Trophoblast cell (in vitro differentiated cells and primary cell): Measurements from ENCODE around the gene SLC28A2.

ENCODE experiments used
- DNase-seq, 2 donors: peaks; one replicate each; pipeline ENCODE4 v3.0.0-alpha.2; 2016
- H2AFZ ChIP-seq: 2 replicates; pipeline ENCODE4 v1.6.1; 2013; ENCODE audit warnings: low read length, moderate library complexity, mild to moderate bottlenecking; ENCODE audit not compliant: insufficient read depth, poor library complexity
- H2AK5ac ChIP-seq: 2 replicates; pipeline ENCODE4 v1.6.1; 2013; ENCODE audit warnings: mild to moderate bottlenecking, low read length
- H2BK120ac ChIP-seq: 2 replicates; pipeline ENCODE4 v1.6.1; 2013; ENCODE audit warnings: low read length, mild to moderate bottlenecking, moderate library complexity; ENCODE audit not compliant: insufficient read depth, poor library complexity
- H2BK12ac ChIP-seq: 2 replicates; pipeline ENCODE4 v1.6.1; 2013; ENCODE audit warnings: mild to moderate bottlenecking, low read length, moderate library complexity
- H2BK5ac ChIP-seq: 2 replicates; pipeline ENCODE4 v1.6.1; 2013; ENCODE audit warnings: low read length, low read depth, moderate library complexity, mild to moderate bottlenecking; ENCODE audit not compliant: poor library complexity
- H3K14ac ChIP-seq: 2 replicates; pipeline ENCODE4 v1.6.1; 2013; ENCODE audit warnings: mild to moderate bottlenecking, low read length
- H3K18ac ChIP-seq: 2 replicates; pipeline ENCODE4 v1.6.1; 2013; ENCODE audit warnings: mild to moderate bottlenecking, low read length
- H3K23ac ChIP-seq: 2 replicates; pipeline ENCODE4 v1.6.1; 2013; ENCODE audit warnings: low read length
- H3K27ac ChIP-seq: 2 replicates; pipeline ENCODE4 v1.5.1; 2013; ENCODE audit warnings: low read depth, mild to moderate bottlenecking, inconsistent platforms, low read length, moderate library complexity
- H3K27me3 ChIP-seq: 2 replicates; pipeline ENCODE4 v1.6.1; 2013; ENCODE audit warnings: inconsistent platforms, mild to moderate bottlenecking, low read length, moderate library complexity; ENCODE audit not compliant: insufficient read depth
- H3K36me3 ChIP-seq, 2 experiments: 1 replicate in 1 of 2; 2 replicates in 1 of 2; pipeline ENCODE4 v1.6.1; 2013; ENCODE audit warnings: low read length in 2 of 2, mild to moderate bottlenecking in 2 of 2, moderate library complexity in 1 of 2; ENCODE audit not compliant: insufficient read depth in 2 of 2, control insufficient read depth in 1 of 2
- H3K4ac ChIP-seq: 2 replicates; pipeline ENCODE4 v1.6.1; 2013; ENCODE audit warnings: low read depth, mild to moderate bottlenecking, low read length, moderate library complexity
- H3K4me1 ChIP-seq, 2 experiments: 1 replicate in 1 of 2; 2 replicates in 1 of 2; pipeline ENCODE4 v1.6.1; 2013; ENCODE audit warnings: low read length in 2 of 2, mild to moderate bottlenecking in 2 of 2, moderate library complexity in 1 of 2; ENCODE audit not compliant: insufficient read depth in 2 of 2, control insufficient read depth in 1 of 2
- H3K4me2 ChIP-seq: 2 replicates; pipeline ENCODE4 v1.6.1; 2013; ENCODE audit warnings: inconsistent platforms, mild to moderate bottlenecking, low read length, moderate library complexity
- H3K4me3 ChIP-seq: 2 replicates; pipeline ENCODE4 v1.5.1; 2013; ENCODE audit warnings: mild to moderate bottlenecking, low read depth, low read length, inconsistent platforms
- H3K79me1 ChIP-seq: one replicate; pipeline ENCODE4 v1.6.1; 2013; ENCODE audit warnings: low read length
- H3K79me2 ChIP-seq: 2 replicates; pipeline ENCODE4 v1.6.1; 2013; ENCODE audit warnings: low read length, mild to moderate bottlenecking; ENCODE audit not compliant: control insufficient read depth, insufficient read depth, poor library complexity
- H3K9ac ChIP-seq: 2 replicates; pipeline ENCODE4 v1.6.1; 2013; ENCODE audit warnings: mild to moderate bottlenecking, low read length
- H3K9me3 ChIP-seq: 2 replicates; pipeline ENCODE4 v1.6.1; 2013; ENCODE audit warnings: low read depth, mild to moderate bottlenecking, control low read depth, inconsistent platforms, low read length; ENCODE audit not compliant: insufficient read depth
- H4K12ac ChIP-seq: 2 replicates; pipeline ENCODE4 v1.6.1; 2013; ENCODE audit warnings: low read depth, mild to moderate bottlenecking, low read length, moderate library complexity
- H4K8ac ChIP-seq: 2 replicates; pipeline ENCODE4 v1.6.1; 2013; ENCODE audit warnings: low read depth, mild to moderate bottlenecking, low read length, moderate library complexity
- H4K91ac ChIP-seq: one replicate; pipeline ENCODE4 v1.6.1; 2013; ENCODE audit warnings: low read depth, mild to moderate bottlenecking, low read length, moderate library complexity
- WGBS: extraction: QIAGEN DNeasy Blood & Tissue Kit; methylation state at CpG from one replicate; pipeline ENCODE4 v1.1.7; 2013; ENCODE audit warnings: missing lambda C conversion rate; ENCODE audit not compliant: insufficient read length, insufficient coverage; ENCODE audit errors: extremely low coverage; 5-methylcytosine and 5-hydroxymethylcytosine counted together

SLC28A2 gene

DNA sequence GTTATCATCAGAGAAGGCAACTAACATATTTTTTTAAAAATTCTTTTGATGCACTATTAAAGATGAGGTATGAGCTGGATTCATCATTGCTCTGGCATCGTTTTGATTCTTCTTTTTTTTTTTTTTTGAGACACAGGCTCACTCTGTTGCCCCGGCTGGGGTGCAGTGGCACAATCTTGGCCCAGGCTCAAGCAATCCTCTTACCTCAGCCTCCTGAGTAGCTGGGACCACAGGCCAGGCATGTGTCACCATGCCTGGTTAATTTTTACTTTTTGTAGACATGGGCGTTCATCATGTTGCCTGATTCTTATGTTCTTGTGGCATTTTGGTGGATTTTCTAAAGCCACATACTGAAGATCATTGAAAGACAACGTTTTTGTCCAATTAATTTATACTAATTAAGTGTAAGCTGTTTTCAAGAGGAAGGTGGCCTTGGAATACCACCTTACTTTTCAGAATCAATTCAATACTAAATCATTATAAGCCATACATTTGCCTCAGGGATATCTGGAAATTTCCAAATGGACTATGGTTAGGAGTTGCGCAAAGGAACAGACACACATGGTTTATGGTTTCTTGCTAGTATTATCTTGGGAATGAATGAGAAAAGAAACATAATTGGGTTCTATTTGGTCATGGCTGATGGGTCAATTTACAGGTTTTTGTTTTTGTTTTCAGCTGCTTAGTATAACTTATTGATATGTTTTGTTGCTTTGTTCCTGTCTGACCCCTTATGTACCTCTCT is 22.8 kb downstream of the SLC28A2 start:
- Histone ChIP-seq H3K18ac (no peak overlapping the region), H3K27me3 (no peaks in the 10 kb centered on the region), H2BK120ac (no peak overlapping the region), H3K9me3 (no peaks in the 10 kb centered on the region), H4K8ac (no peak overlapping the region), H2BK5ac (no peak overlapping the region), H3K27ac (no peak overlapping the region), H2AFZ (no peak overlapping the region), H3K36me3 (no peaks in the 10 kb centered on the region), H3K4me2 (no peak overlapping the region), H2BK12ac (no peak overlapping the region), H3K79me1 (peaks cover 2% of the 10 kb centered on the region), H3K4me1 (peaks cover 2 to 3% of the 10 kb centered on the region in 2 experiments), H3K9ac (no peak overlapping the region), H3K14ac (no peak overlapping the region), H3K23ac (no peak overlapping the region), H2AK5ac (no peak overlapping the region), H4K91ac (no peak overlapping the region), H4K12ac (no peak overlapping the region), H3K79me2 (peaks cover 2% of the 10 kb centered on the region), H3K4me3 (no peak overlapping the region), H3K4ac (no peak overlapping the region)
- WGBS: no CpG with 5 or more reads among the region's 5 CpGs
- DNase-seq: no peak

DNA sequence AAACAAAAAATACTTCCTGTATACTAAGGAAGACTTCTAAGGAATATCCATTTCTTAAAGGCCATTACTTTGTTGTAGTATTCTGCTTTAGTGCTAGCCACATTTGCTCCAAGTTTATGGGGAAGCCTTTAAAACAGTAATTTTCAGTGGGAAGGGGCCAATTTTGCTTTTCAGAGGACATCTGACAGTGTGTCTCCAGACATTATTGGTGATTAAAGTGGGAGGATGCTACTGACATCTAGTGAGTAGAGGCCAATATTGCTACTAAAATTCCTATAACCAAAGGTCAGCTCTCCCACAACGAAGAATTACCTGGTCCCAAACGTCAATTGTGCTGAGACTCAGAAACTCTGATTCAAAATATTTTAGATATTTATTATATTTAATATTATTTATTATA is 24.8 kb downstream of the SLC28A2 start:
- H3K27me3 ChIP-seq: no peaks in the 10 kb centered on the region
- H3K4me3 ChIP-seq: no peak overlapping the region
- no peak overlapping the region for H2BK5ac ChIP-seq
- H3K27ac ChIP-seq: no peak overlapping the region
- no peaks in the 10 kb centered on the region for H3K36me3 ChIP-seq
- H4K91ac ChIP-seq: no peak overlapping the region
- H3K9ac ChIP-seq: no peak overlapping the region
- peaks cover 2 to 3% of the 10 kb centered on the region in 2 experiments for H3K4me1 ChIP-seq
- no peak overlapping the region for H3K18ac ChIP-seq
- H3K4ac ChIP-seq: no peak overlapping the region
- H2BK12ac ChIP-seq: no peak overlapping the region
- H2AK5ac ChIP-seq: no peak overlapping the region
- H2BK120ac ChIP-seq: no peak overlapping the region
- no peak overlapping the region for H4K12ac ChIP-seq
- no peaks in the 10 kb centered on the region for H3K9me3 ChIP-seq
- no peak overlapping the region for H3K23ac ChIP-seq
- peak in 1 of 2 donors; percentile 37 for DNase-seq
- no peak overlapping the region for H4K8ac ChIP-seq
- H3K4me2 ChIP-seq: no peak overlapping the region
- no peak overlapping the region for H2AFZ ChIP-seq
- peaks cover 2% of the 10 kb centered on the region for H3K79me2 ChIP-seq
- WGBS: no CpG with 5 or more reads among the region's 2 CpGs
- peaks cover 2% of the 10 kb centered on the region for H3K79me1 ChIP-seq
- H3K14ac ChIP-seq: no peak overlapping the region

DNA sequence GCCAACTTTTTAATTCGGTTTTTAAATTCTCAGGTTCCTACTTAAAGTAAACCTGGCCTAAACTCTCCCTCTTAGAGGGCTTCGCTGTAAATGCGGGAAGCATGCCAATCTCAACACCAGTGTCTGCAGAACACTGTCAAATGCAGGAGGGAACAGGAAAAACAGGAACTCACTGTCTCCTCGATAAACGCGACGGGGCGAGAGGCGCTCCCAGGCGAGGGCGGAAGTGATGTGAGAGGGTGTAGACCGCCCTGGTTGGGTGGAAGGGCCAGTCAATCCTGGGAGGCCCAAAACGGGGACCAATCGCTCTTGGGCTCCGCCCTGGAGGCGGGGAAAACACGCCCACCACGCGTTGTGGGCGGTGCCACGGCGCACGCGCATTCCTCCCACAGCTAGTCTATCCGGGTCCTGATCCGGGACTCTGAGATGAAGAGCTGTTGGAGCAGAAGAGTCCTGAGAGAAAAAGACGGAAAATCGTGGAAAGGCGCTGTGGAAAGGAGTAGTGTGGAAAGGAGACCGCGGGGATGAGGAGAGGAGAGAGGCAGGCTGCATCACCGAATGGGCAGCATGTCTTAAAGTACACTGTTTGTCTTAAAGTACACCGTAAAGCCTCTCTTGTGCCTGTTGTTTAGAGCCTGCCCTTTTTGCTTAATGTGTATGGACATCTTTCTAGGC is 27.1 kb downstream of the SLC28A2 start:
- no peak overlapping the region for H2BK120ac ChIP-seq
- no peak overlapping the region for H2BK12ac ChIP-seq
- peaks cover 2% of the 10 kb centered on the region for H3K79me2 ChIP-seq
- H4K91ac ChIP-seq: peak overlapping the region; percentile 78
- peak overlapping the region; percentile 59 for H3K4me2 ChIP-seq
- no peak overlapping the region for H3K27ac ChIP-seq
- H3K4ac ChIP-seq: peak overlapping the region; percentile 78
- peaks cover 2 to 3% of the 10 kb centered on the region in 2 experiments for H3K4me1 ChIP-seq
- peak overlapping the region; percentile 86 for H2AFZ ChIP-seq
- H3K14ac ChIP-seq: peak overlapping the region; percentile 80
- peak overlapping the region; percentile 68 for H3K4me3 ChIP-seq
- H3K9ac ChIP-seq: peak overlapping the region; percentile 62
- peak overlapping the region; percentile 98 for H4K8ac ChIP-seq
- no peaks in the 10 kb centered on the region for H3K27me3 ChIP-seq
- no CpG with 5 or more reads among the region's 33 CpGs for WGBS
- H4K12ac ChIP-seq: peak overlapping the region; percentile 83
- H3K23ac ChIP-seq: no peak overlapping the region
- H3K9me3 ChIP-seq: no peaks in the 10 kb centered on the region
- H3K18ac ChIP-seq: peak overlapping the region; percentile 91
- no peaks in the 10 kb centered on the region for H3K36me3 ChIP-seq
- H3K79me1 ChIP-seq: peaks cover 2% of the 10 kb centered on the region
- peak; percentile 99 to 100 for DNase-seq
- no peak overlapping the region for H2AK5ac ChIP-seq
- peak overlapping the region; percentile 46 for H2BK5ac ChIP-seq

DNA sequence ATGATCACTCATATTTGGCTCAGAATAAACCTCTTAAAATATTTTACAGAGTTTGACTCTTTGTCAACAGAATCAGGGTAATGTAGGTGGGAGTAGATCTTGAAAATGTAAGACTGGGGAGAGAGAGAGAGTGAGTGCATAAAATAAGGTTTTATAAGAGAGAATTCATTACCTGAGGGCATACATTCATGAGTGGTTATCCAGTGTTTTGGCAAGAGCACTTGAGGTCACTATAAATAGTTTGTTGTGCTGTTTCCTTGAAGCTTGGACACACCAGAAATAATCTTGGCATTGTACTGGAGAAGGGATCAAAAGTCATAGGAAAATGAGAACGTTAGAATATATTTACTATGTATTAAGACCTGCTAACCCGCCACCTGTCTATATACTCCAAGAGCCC is 33.4 kb downstream of the SLC28A2 start:
- Histone ChIP-seq H3K4ac (no peak overlapping the region), H2BK12ac (no peak overlapping the region), H3K4me3 (no peak overlapping the region), H3K9ac (no peak overlapping the region), H4K8ac (no peak overlapping the region), H4K12ac (no peak overlapping the region), H3K23ac (no peak overlapping the region), H3K4me1 (no peaks in the 10 kb centered on the region), H3K79me2 (no peaks in the 10 kb centered on the region), H2BK5ac (no peak overlapping the region), H3K14ac (no peak overlapping the region), H4K91ac (no peak overlapping the region), H2AFZ (no peak overlapping the region), H3K79me1 (no peaks in the 10 kb centered on the region), H2AK5ac (no peak overlapping the region), H3K27ac (no peak overlapping the region), H3K27me3 (no peaks in the 10 kb centered on the region), H3K18ac (no peak overlapping the region), H3K36me3 (no peaks in the 10 kb centered on the region), H3K4me2 (no peak overlapping the region), H2BK120ac (no peak overlapping the region), H3K9me3 (no peaks in the 10 kb centered on the region)
- DNase-seq: no peak
- no CpG with 5 or more reads among the region's 2 CpGs for WGBS
